HL-60/S4 (cell line): ENCODE data around the gene ZXDC.

Source experiments
- in situ Hi-C: fragments of 300-500 bp; cut with MboI; formaldehyde crosslinking; loops from 2 replicates; pipeline ENCODE4 v1.14.3; 2022; ENCODE audit warnings: low sequenced_read_pairs

ZXDC gene

GRCh38 chr3:126476166-126477060 lies 722 bp upstream of the ZXDC start:
- in situ Hi-C loops, result no loop called here

DNA sequence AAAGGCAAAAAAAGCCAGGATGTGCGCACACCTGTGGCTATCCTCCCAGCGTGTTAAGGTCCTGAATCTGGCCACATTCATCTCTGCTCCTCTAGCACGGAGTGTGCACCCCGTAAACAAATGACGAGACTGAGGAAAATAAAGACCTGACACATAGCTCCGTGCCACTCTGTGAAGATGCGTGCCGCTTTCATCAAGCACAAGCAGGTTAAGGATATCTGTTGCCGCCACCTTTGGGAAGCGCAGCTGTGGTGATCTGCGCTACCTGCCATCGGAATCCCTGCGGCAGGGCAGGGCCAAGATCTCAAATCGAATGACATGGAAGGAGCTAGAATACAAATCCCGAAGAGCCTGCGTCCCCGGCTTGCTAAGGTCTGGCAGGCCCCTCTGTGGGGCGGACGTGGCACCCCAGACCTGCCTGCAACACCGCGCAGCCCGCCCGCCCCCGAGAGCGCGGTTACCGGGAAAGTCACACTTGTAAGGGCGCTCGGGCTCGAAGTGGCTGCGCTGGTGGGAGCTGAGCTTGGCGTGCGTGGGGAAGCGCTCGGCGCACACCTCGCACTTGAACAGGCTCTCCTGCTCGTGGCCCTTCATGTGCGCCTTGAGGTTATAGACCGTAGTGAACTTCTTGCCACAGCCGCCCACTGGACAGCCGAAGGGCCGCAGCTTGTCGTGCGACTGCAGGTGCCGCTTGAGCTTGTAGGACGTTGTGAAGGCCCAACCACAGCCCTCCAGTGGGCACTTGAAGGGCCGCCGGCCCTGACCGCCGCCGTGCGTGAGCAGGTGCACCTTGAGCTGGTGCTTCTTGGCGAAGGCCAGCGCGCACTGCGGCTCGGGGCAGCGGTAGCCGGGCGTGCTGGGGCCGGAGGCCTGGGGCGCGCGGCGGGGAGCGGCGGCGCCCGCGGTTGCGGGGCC lies 936 bp downstream of the ZXDC start:
- in situ Hi-C loops, result no loop called here

GRCh38 chr3:126473292-126474168 lies 2.2 kb downstream of the ZXDC start:
- in situ Hi-C loops, result no loop called here

GRCh38 chr3:126472277-126473006 lies 3.2 kb downstream of the ZXDC start:
- in situ Hi-C loops, result no loop called here

DNA sequence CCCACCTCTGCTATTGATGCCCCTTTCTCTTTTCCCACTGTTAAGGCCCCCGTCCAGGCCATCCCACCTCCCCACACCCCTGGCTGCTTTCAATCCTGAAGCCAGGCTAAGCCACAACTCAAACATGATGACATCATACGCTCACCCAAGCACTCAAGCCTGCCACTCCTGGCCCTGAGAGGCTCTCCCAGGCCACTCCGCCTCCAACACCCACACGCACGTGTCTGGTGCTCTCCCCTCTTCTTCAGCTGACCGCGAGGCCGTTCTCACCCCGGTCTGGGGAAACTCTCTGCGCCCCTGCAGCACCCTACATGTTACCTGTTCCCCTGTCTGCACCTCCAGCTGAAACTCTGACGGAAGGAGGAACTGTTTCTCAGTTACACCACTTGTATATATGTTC lies 6.2 kb downstream of the ZXDC start:
- in situ Hi-C loops, result no loop called here

GRCh38 chr3:126468028-126468891 lies 7.4 kb downstream of the ZXDC start:
- in situ Hi-C loops, result no loop called here

- in situ Hi-C loops, result no loop called here
Measured at GRCh38 chr3:126467611-126467955, 8.1 kb downstream of the ZXDC start.

DNA sequence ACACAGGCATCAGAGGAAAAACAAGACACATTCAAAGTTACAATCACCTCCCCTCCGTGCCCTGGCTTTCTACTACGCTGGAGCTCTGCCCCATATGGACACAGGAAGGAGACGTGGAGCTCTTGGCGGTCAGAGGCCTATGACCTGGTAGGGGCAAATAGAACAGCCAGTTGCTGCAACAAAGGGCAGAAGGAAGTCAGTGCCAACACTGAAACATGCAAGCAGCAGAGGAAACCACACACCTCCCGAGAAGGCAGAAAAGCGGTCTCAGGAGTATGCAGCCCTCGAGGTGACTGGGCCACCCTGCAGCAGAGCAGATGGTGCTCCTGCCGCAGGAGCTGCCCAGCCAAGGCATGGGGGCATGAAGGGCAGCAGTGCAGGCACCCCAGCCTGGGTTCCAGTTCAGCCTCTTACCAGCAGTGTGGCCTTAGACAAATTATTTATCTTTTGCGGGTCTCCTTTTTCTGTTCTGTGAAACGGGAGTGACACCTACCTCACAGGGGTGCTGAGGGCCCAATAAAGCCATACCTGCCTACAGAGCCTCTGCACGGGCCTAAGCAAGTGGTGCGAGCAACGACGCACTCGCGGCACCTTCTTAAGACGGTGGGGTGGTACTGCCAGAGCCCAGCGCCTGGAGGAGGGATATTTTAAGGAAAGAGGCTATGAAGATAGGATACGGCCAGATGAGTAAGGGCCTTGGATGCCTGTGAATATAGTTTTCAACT lies 8.6 kb downstream of the ZXDC start:
- in situ Hi-C loops, result no loop called here

GRCh38 chr3:126465928-126466544 lies 9.7 kb downstream of the ZXDC start:
- in situ Hi-C loops, result no loop called here

GRCh38 chr3:126464997-126465396 lies 10.7 kb downstream of the ZXDC start:
- in situ Hi-C loops, result no loop called here

- in situ Hi-C loops, result no loop called here
Measured at GRCh38 chr3:126464494-126464893, 11.2 kb downstream of the ZXDC start.

DNA sequence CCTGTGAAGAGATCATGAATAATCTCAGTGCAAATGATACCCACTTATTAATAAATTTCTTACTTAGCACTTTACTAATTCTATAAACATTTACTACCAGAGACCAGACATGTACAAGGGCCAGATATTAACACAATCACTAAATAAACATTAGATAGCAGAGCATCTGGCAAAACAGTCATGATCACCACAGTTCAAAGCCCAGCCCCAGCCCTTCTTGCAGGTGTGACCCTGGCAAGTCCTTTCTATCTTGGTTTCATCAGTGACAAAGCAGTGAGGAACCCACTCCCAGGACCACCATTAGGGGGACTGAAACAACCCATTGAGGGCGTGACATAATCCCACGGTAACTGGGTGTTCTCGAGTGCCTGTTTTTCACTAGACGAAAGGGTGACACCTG lies 11.6 kb downstream of the ZXDC start:
- in situ Hi-C loops, result no loop called here

GRCh38 chr3:126463521-126463920 lies 12.2 kb downstream of the ZXDC start:
- in situ Hi-C loops, result no loop called here

DNA sequence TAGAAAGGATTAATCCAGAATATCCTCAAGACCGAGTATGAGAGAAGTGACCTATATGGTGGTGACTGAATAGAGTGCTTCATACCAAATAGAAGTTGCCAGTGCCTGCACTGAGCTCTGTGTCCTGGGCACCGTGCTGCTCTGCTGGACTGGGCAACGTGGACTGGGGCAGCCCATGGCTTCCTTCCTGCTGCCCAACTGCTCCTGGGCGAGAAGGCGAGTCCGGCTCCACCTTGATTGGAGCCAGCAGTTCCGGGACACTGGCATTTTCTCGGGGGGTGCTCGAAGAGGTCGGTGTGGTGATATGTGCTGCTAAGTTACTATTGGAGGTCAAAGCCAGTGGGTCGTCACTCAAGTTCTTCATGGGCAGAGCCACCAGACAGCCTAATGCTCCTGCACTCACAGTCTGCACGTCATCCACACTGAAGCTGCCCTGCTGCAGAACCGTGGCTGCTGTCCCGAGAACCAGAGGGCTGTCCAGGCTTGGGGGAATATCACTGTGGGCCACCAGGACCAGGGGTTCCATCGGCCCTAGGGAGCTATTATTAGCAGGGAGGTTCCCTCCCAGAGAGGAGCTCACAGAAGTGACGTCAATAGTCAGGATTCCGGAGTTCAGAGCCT lies 14.1 kb downstream of the ZXDC start:
- in situ Hi-C loops, result no loop called here

DNA sequence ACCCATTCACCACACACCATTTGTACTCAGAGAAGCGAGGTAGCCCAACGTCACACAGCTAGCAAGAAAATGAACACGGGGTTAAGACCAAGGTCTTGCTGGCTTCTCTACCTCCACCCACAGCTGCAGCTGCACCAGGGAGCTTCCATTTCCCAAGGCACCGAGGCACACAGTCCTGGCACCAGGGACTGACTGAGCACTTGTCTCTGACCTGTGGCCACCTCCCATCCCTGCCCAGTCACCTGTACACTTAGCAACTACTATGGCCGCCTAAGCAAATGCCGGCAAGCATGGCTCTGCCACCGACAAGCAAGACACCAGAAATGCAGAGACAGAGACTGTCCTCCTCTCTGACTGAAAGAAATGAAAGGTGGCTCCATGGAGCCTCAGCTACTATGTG lies 15.3 kb downstream of the ZXDC start:
- in situ Hi-C loops, result no loop called here

DNA sequence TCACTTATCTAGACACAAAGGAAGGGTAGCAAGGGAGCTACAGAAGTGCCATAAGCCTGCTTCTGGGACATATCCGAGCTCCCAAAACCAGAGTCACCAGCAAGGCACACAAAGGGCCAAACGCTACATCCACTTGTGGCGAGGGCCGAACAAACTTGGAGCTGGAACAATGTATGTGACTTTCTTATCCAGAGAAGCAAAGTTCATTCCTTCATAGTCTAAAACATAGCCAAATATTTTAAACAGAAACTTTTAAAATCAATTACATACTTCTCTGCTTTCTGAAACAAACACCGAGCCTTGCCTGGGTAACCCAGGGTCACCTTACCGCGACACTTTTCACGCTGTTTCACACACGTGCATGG lies 15.9 kb downstream of the ZXDC start:
- in situ Hi-C loops, result no loop called here

DNA sequence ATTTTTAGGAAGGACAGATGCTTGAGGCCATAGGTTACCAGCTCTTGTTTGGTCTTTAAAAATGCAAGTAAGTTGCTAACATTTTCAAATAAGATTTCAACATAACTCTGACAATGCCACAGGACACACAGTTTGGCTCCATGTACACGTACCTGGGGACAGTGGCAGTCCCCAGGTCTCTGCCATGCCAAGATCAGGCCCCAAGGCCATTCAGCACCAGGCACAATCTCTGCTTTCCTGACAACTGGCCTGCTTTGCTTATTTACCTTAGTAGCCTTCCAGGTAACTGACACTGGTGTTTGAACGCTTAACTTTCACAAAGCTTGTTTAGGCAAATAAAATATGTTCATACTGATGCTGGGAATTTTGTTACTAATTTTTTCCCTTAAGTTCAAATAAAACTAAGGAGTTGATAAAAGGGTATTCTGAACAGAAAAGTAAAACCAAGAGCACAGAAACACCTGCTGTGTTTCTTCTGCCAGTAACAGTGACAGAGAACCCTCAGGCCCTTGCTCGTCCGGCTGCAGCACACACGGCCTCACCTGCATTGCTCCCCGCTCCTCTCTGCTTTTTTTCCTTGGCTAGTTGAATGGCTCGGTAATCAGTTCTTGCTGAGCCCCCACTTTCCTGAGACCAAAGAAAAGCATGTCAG lies 16.5 kb downstream of the ZXDC start:
- in situ Hi-C loops, result no loop called here
